ENCODE measurements around the gene N4BP3. TPM values are rescaled to one million over a fixed set of nuclear protein-coding genes. Genes with fewer than 3 reads are reported as not detected.
A peak's percentile ranks its signal among the peaks of the same experiment; 100 is the strongest.

Gene N4BP3
- total and polyA plus RNA-seq, 2 of the 13 experiments (the other 11 are each of a cell fraction or from before 2014, with no cell fraction given): 0.13 TPM; not detected in 1

GRCh38 chr5:178120607-178121357 is 7.5 kb downstream of the N4BP3 start (continued):
- TF ChIP-seq PRDM10 (CRISPR knock-in tag; IDR thresholded peaks at IDR 0.05; ENCODE audit: low read depth): 0 out of 2 replicates have a peak, but pooled peaks have one; percentile 27
- no peak for TF ChIP-seq ZNF572 (CRISPR knock-in tag; IDR thresholded peaks at IDR 0.05)
- no peak for TF ChIP-seq EP300 (IDR thresholded peaks at IDR 0.05; ENCODE audit: low read depth in 2 of 2, low read length in 2 of 2)
- TF ChIP-seq EP300 (CRISPR knock-in tag; IDR thresholded peaks at IDR 0.05; ENCODE audit: borderline replicate concordance): no peak
- peak; percentile 68; the same call in 1 of the 2 replicates for TF ChIP-seq ZNF605 (CRISPR knock-in tag; IDR thresholded peaks at IDR 0.05)
- peak; percentile 62; the same call in 1 of the 2 replicates for TF ChIP-seq ZNF160 (CRISPR knock-in tag; IDR thresholded peaks at IDR 0.05)
- no peak for TF ChIP-seq SOX6 (IDR thresholded peaks at IDR 0.05)
- TF ChIP-seq SOX6 (CRISPR knock-in tag; IDR thresholded peaks at IDR 0.05): peak; percentile 25; the same call in 1 of the 2 replicates
- TF ChIP-seq IRF9 (CRISPR knock-in tag; IDR thresholded peaks at IDR 0.05; ENCODE audit: borderline replicate concordance): peak; percentile 81; the same call in 1 of the 2 replicates
- no peak for TF ChIP-seq ZNF704 (CRISPR knock-in tag; IDR thresholded peaks at IDR 0.05; ENCODE audit: borderline replicate concordance)
- peak; percentile 55; the same call in 1 of the 2 replicates for TF ChIP-seq ZMYM3 (CRISPR knock-in tag; IDR thresholded peaks at IDR 0.05)
- no peak for TF ChIP-seq NR1H2 (CRISPR knock-in tag; IDR thresholded peaks at IDR 0.05; ENCODE audit: borderline replicate concordance, low read depth)
- TF ChIP-seq KIAA2018 (CRISPR knock-in tag; IDR thresholded peaks at IDR 0.05; ENCODE audit: borderline replicate concordance): 0 out of 2 replicates have a peak, but pooled peaks have one; percentile 45
